K562 treated with DMSO at 1 percent for 48 hours (cell line): ENCODE measurements around the gene NUDT21. TPM values are rescaled to one million over a fixed set of nuclear protein-coding genes. Genes with fewer than 3 reads are reported as not detected.

Experiments used
- total RNA-seq: library from RNA; unstranded; fragments of 300-600 nt; gene quantifications from 2 replicates; pipeline ENCODE4 v1.2.3, GENCODE V29; 2022; ENCODE audit warnings: low replicate concordance; ENCODE audit errors: extremely low read depth

The NUDT21 gene
- not detected in 2 replicates for total RNA-seq

DNA sequence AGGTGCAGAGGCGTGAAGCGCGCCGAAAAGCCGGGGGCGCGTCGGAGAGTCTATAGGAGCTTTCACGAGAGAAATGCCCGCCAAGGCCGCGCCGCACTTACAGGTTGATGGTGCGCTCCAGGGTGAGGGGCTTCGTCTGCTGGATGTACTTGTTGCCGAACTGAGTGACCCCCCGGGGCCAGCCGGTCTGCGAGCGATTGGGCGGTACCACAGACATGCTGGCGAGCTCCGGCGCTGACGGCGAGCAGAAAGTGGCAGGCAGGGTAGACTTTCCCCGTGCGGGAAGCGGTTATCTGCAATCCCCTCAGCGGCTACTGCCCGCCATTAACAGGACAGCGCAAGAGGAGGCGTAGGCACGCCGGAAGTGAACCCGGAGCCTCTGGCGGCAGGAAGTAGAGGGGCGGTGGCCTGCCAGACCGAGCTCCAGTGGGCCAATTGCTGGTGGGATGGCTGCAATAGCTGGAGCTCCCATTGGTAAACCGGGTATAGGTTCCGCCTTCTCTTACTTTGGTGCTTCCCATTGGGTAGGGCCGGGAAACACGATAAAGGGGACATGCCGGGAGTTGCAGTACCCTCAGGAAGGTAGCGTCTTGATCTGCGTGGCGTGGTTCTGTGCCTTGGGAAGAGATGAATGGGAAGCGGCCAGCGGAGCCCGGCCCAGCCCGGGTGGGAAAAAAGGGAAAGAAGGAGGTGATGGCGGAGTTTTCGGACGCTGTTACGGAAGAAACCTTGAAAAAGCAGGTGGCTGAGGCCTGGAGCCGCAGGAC is at the start of gene NUDT21, which contains the start of gene OGFOD1:
NUDT21 (minus strand) TSS at position 347 of the 767 bp plus-strand sequence; CDS start at position 217, 130 bp downstream.
OGFOD1 (plus strand) TSS at position 569 of the 767 bp plus-strand sequence; CDS start at position 628, 59 bp downstream.

DNA sequence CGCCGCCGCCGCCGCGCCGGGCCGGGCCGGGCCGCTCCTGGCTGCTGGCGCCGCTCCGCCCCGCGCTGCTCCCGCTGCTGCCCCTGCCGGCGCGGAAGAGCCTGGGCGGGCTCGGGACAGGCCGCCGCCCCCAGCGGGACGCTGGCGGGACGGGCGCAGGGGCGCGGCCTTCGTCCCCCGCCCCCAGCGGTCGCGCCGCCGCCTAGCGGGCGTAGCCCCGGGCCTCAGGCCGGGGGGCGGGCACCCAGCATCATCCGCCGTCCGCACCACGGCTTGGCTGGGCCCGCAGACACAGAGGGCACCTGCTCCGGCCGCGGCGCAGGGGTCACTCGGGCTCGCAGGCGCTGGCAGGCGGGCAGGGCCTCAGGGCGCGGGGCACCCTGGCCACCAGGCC is 25.7 kb downstream of the NUDT21 start, which contains the start of gene AMFR:
AMFR (minus strand) TSS at position 107 of the 394 bp plus-strand sequence. CDS start 218 bp downstream, outside the sequence.

Other genes with a start within 250 kb of the NUDT21 start
- gene AMFR, start 25.8 kb downstream of the NUDT21 start, total RNA-seq, result not detected in 2 replicates
- not detected in 2 replicates for gene OGFOD1, start 222 bp upstream of the NUDT21 start, total RNA-seq
- gene BBS2, start 68.7 kb upstream of the NUDT21 start, total RNA-seq, result not detected in 2 replicates
- not detected in 2 replicates for gene MT4, start 113.7 kb upstream of the NUDT21 start, total RNA-seq
- gene MT3, start 138.2 kb upstream of the NUDT21 start, total RNA-seq, result not detected in 2 replicates
- not detected in 2 replicates for gene MT2A, start 157.3 kb upstream of the NUDT21 start, total RNA-seq
- gene MT1E, start 174.4 kb upstream of the NUDT21 start, total RNA-seq, result not detected in 2 replicates
- gene MT1M, start 181.3 kb upstream of the NUDT21 start, total RNA-seq, result not detected in 2 replicates
- gene MT1A, start 187.3 kb upstream of the NUDT21 start, total RNA-seq, result not detected in 2 replicates
- gene MT1B, start 200.6 kb upstream of the NUDT21 start, total RNA-seq, result not detected in 2 replicates
- gene MT1F, start 206.6 kb upstream of the NUDT21 start, total RNA-seq, result not detected in 2 replicates
- not detected in 2 replicates for gene MT1G, start 216.7 kb upstream of the NUDT21 start, total RNA-seq
- gene MT1H, start 218.5 kb upstream of the NUDT21 start, total RNA-seq, result not detected in 2 replicates
- gene MT1X, start 231.1 kb upstream of the NUDT21 start, total RNA-seq, result not detected in 2 replicates